HepG2 (cell line): ENCODE measurements around the gene SLC2A8. TPM values are rescaled to one million over a fixed set of nuclear protein-coding genes. Genes with fewer than 3 reads are reported as not detected.

ENCODE experiments used
- ATAC-seq: fragments of 200-7000 bp; cut with Tn5 transposase; 3 replicates; pipeline ENCODE4 v1.9.1; 2020; ENCODE audit warnings: mild to moderate bottlenecking, moderate library complexity
- BruUV-seq: library from RNA; stranded (reverse); fragments of 400-500 nt; replicated peaks from 2 replicates; lab custom pipeline; 2021; lab: Mats Ljungman, UMichigan
- CTCF ChIA-PET: fragments of 300-600 bp; formaldehyde crosslinking; extraction: SDS; loops from one replicate; lab custom pipeline; 2021; ENCODE audit warnings: low total read pairs, inconsistent platforms, low intra/inter-chr PET ratio; lab: Yijun Ruan, JAX
- POLR2A ChIA-PET: fragments of 350-600 bp; sonication (Branson Sonifier 250); formaldehyde crosslinking; loops from one replicate; lab custom pipeline; 2020; ENCODE audit warnings: antibody characterized with exemption, inconsistent platforms; lab: Yijun Ruan, JAX
- DNase-seq: peaks from one replicate; pipeline ENCODE4 v3.0.0-alpha.2; 2015; ENCODE audit warnings: low spot score
- FAIRE-seq: peaks from 3 replicates; lab custom pipeline; 2011; peaks lifted over from hg19 to GRCh38; lab: Jason Lieb, UNC
- H2AFZ ChIP-seq: one replicate; pipeline ENCODE4 v1.6.1; 2011; ENCODE audit warnings: low read length, inconsistent platforms
- H3K27ac ChIP-seq: fragments of 300-600 bp; 3 replicates; pipeline ENCODE4 v1.8.0; 2011; ENCODE audit warnings: mixed run types, mild to moderate bottlenecking, mixed read lengths, low read length, inconsistent platforms; ENCODE audit not compliant: insufficient read depth; ENCODE audit errors: extremely low read length
- H3K27me3 ChIP-seq, 2 experiments: fragments of 200-600 bp in 1 of 2; 2 replicates in 1 of 2; 3 replicates in 1 of 2; pipeline versions ENCODE4 v1.6.0 to v1.8.0; 2011; ENCODE audit warnings: low read length in 2 of 2, mild to moderate bottlenecking in 2 of 2, moderate library complexity in 2 of 2, inconsistent platforms in 1 of 2; ENCODE audit not compliant: insufficient read depth in 2 of 2, control insufficient read depth in 1 of 2
- H3K36me3 ChIP-seq, 2 experiments: fragments of 200-600 bp in 1 of 2; replicated peaks in 1 of 2; 2 replicates in 1 of 2; 3 replicates in 1 of 2; pipeline versions ENCODE4 v1.5.1 to v1.8.0; 2011; ENCODE audit warnings: low read length in 2 of 2, inconsistent platforms in 1 of 2; ENCODE audit not compliant: insufficient read depth in 2 of 2, control insufficient read depth in 1 of 2
- H3K4me1 ChIP-seq: 2 replicates; pipeline ENCODE4 v1.5.1; 2012; ENCODE audit warnings: low read length, inconsistent platforms; ENCODE audit not compliant: insufficient read depth
- H3K4me2 ChIP-seq: 2 replicates; pipeline ENCODE4 v1.6.0; 2011; ENCODE audit warnings: low read depth, low read length, inconsistent platforms
- H3K4me3 ChIP-seq, 3 experiments: fragments of 200-600 bp in 1 of 3; sonication (generic), shearing (Covaris generic) in 1 of 3; replicated peaks in 1 of 3; 2 replicates each; pipeline ENCODE4 v1.5.1; 2011 to 2016; ENCODE audit warnings: low read length in 3 of 3, inconsistent platforms in 2 of 3, low read depth in 2 of 3, mild to moderate bottlenecking in 2 of 3, control low read depth in 1 of 3, mixed read lengths in 1 of 3; ENCODE audit not compliant: insufficient read depth in 1 of 3
- H3K79me2 ChIP-seq: one replicate; pipeline ENCODE4 v1.6.1; 2011; ENCODE audit warnings: low read length, inconsistent platforms; ENCODE audit not compliant: insufficient read depth
- H3K9ac ChIP-seq: 2 replicates; pipeline ENCODE4 v1.6.0; 2011; ENCODE audit warnings: mild to moderate bottlenecking, low read depth, low read length, inconsistent platforms; ENCODE audit not compliant: insufficient read depth
- H3K9me3 ChIP-seq: 2 replicates; pipeline ENCODE4 v1.5.1; 2012; ENCODE audit warnings: mild to moderate bottlenecking, low read length
- H4K20me1 ChIP-seq: 2 replicates; pipeline ENCODE4 v1.6.0; 2011; ENCODE audit warnings: inconsistent platforms, mild to moderate bottlenecking, low read length, moderate library complexity; ENCODE audit not compliant: insufficient read depth
- ARHGAP35 ChIP-seq: sonication (generic); formaldehyde crosslinking; IDR thresholded peaks from 2 replicates; pipeline ENCODE4 v1.9.0; 2022; ENCODE audit warnings: mild to moderate bottlenecking, inconsistent platforms, moderate library complexity, missing genetic modification reagents, borderline replicate concordance
- FOXK2 ChIP-seq: fragments of 450-650 bp; IDR thresholded peaks from 2 replicates; pipeline ENCODE4 v1.6.1; 2016
- GATAD2A ChIP-seq: IDR thresholded peaks from 2 replicates; pipeline ENCODE4 v1.6.1; 2016
- HOMEZ ChIP-seq: IDR thresholded peaks from 2 replicates; pipeline ENCODE4 v1.6.1; 2016; ENCODE audit warnings: low read depth
- KDM2A ChIP-seq: sonication (generic); formaldehyde crosslinking; IDR thresholded peaks from 2 replicates; pipeline ENCODE4 v1.4.0; 2020; ENCODE audit warnings: low read depth, missing genetic modification reagents, borderline replicate concordance
- PAX8 ChIP-seq: sonication (generic); formaldehyde crosslinking; IDR thresholded peaks from 2 replicates; pipeline ENCODE4 v1.8.0; 2022; ENCODE audit warnings: mild to moderate bottlenecking, missing genetic modification reagents, borderline replicate concordance
- SSRP1 ChIP-seq: IDR thresholded peaks from 2 replicates; pipeline ENCODE4 v1.6.1; 2016; ENCODE audit warnings: control low read depth
- TCF12 ChIP-seq, 2 experiments: fragments of 450-650 bp in 1 of 2; sonication (generic) in 1 of 2; formaldehyde crosslinking in 1 of 2; IDR thresholded peaks; 2 replicates each; pipeline versions ENCODE4 v1.6.1 to v1.8.0; 2017 to 2022; ENCODE audit warnings: antibody characterized with exemption in 1 of 2, mild to moderate bottlenecking in 1 of 2, missing genetic modification reagents in 1 of 2, moderate library complexity in 1 of 2
- ZBTB1 ChIP-seq: sonication (generic); formaldehyde crosslinking; IDR thresholded peaks from 2 replicates; pipeline ENCODE4 v1.4.0; 2020; ENCODE audit warnings: missing genetic modification reagents, borderline replicate concordance
- ZNF776 ChIP-seq: sonication (generic); formaldehyde crosslinking; IDR thresholded peaks from 2 replicates; pipeline ENCODE4 v1.4.0; 2020; ENCODE audit warnings: mild to moderate bottlenecking, missing genetic modification reagents
- WGBS: methylation state at CpG from one replicate; pipeline ENCODE4 v1.1.6; 2017; ENCODE audit warnings: low lambda C conversion rate; 5-methylcytosine and 5-hydroxymethylcytosine counted together
- in situ Hi-C: cut with HindIII; loops from 2 replicates; pipeline ENCODE4 v1.10.0; 2017; ENCODE audit warnings: low pct_unique_long_range_greater_than_20kb; ENCODE audit not compliant: extremely low pct_ligation_motif_present
- intact Hi-C: fragments of 100-400 bp; cut with micrococcal nuclease; formaldehyde crosslinking; loops from one replicate; pipeline ENCODE4 v1.10.0; 2022; ENCODE audit not compliant: unreplicated experiment
- polyA plus RNA-seq, 8 experiments: library from polyadenylated mRNA; depleted of rRNA in 3 of 8; stranded (reverse) in 7 of 8; unstranded in 1 of 8; fragments of >200 nt; fragmentation: Illumina TruSeq in 4 of 8; extraction: Trizol in 4 of 8; gene quantifications; 2 replicates each; pipeline versions ENCODE4 v1.2.1 to v1.2.3, GENCODE V29; 2011 to 2016; ENCODE audit warnings: low read depth in 4 of 8, missing spikeins in 1 of 8, mixed read lengths in 1 of 8; ENCODE audit not compliant: insufficient read depth in 1 of 8
- total RNA-seq, 5 experiments: library from RNA; depleted of rRNA; stranded (reverse); fragments of >200 nt; fragmentation: Illumina TruSeq; extraction: Trizol; gene quantifications; 2 replicates each; pipeline ENCODE4 v1.2.3, GENCODE V29; 2016; ENCODE audit warnings: low read depth in 1 of 5
- TF ChIP-seq, protein P1 (sequence below): sonication (generic); formaldehyde crosslinking; IDR thresholded peaks from 2 replicates; pipeline ENCODE4 v1.5.1; 2020; ENCODE audit warnings: mild to moderate bottlenecking, missing genetic modification reagents, borderline replicate concordance
- TF ChIP-seq, protein P2 (sequence below), 2 experiments: sonication (generic) in 1 of 2; formaldehyde crosslinking in 1 of 2; IDR thresholded peaks; 2 replicates each; pipeline versions ENCODE4 v1.4.0 to v1.6.1; 2018 to 2020; ENCODE audit warnings: missing genetic modification reagents in 2 of 2, borderline replicate concordance in 1 of 2, low read depth in 1 of 2, mild to moderate bottlenecking in 1 of 2, missing biosample characterization in 1 of 2

SLC2A8 gene
- total and polyA plus RNA-seq, 2 of the 13 experiments (the other 11 are each of a cell fraction or from before 2014, with no cell fraction given): 22.6 to 48.6 TPM

DNA sequence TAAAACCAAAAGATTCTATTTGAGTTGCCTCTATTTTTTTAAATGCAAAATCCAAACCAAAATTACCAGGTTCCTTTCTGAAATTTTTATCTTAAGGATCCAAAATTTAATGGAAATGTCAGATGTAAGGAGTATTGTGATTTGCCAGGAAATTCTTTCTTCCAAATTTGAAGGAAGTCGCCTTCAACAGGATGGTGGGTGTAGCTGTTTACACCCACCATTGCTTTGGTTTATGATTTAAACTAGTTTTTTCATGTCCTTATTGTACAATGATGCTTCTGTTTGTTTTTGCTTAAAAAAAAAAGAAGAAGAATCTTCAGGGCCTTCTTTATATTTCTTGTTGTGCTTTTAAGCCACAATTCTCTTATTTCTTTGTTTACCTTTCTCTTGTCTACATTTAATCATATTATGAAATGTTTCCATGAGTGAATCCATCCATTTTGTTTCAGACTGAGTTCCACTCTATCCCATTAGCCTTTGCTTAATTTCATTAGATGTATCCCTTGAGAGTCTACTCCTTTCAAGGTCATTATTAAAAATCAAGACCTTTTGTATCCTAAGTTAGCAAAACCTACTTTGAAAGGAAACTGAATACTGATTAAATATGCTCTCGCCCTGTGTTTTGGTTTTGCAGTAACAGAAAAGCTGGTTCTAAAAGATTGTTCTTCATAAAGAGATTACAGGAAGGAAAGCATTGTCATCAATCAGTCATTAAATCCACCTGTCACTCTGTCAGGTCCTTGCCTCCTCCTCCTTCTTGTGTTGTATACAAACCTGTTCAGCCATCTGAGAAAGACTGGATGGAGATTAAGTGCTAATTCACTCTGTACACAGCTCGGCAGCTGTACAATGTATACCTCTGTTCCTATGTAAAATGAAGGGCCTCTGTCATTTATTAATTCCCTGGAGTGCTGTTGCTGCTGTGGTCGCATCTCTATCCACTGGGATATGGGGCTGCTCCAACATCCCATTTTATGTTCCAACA lies 45.5 kb upstream of the SLC2A8 start:
- DNase-seq (no peak), FAIRE-seq (no peak), ATAC-seq (no peak)
- no TSS peak for BruUV-seq
- WGBS: 94% methylated on average over 4 of the region's 4 CpGs
- intact Hi-C loops (no loop called here), in situ Hi-C loops (no loop called here)
- Histone ChIP-seq H3K9ac (no peak overlapping the region), H3K27me3 (no peaks in the 10 kb centered on the region), H3K4me3 (no peak overlapping the region), H3K36me3 (0 out of 5 replicates have a peak, but pooled peaks cover 0 to 4% of the 10 kb centered on the region in 2 experiments), H3K27ac (no peak overlapping the region), H3K4me1 (no peaks in the 10 kb centered on the region), H2AFZ (no peak overlapping the region), H3K79me2 (no peaks in the 10 kb centered on the region), H4K20me1 (no peaks in the 10 kb centered on the region), H3K4me2 (no peak overlapping the region), H3K9me3 (no peaks in the 10 kb centered on the region)
- POLR2A ChIA-PET: interaction anchor here (0.8 kb wide), 1 partner anchor 46 kb away, joined by 3 read pairs; the partner anchor contains the start of gene SLC2A8
- CTCF ChIA-PET: no interaction called here
- TF ChIP-seq ZBTB1 (no peak), TCF12 (IDR thresholded peaks at IDR 0.05) (no peak), TCF12 (CRISPR knock-in tag; IDR thresholded peaks at IDR 0.05) (no peak)

DNA sequence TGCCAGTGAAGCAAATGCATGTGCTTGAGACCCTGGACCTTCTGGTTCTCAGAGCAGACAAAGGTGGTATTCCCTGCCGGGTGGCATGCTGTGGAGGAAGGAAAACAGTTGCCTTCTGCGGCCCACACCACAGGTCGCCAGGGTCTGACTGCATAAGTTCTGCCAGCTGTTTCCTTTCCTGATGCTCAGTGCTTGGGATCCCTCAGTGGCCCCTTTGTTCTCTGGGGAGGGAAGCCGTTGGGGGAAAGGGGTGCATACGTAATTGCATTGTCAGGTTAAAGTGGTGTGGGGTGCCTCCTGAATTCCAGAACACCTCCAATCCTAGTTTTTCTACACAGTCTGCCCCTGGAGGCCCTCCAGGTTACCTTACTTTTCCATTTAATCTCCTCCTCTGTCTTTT lies 43.1 kb upstream of the SLC2A8 start:
- no peak overlapping the region for H3K9ac ChIP-seq
- ChIA-PET POLR2A (no interaction called here), CTCF (no interaction called here)
- 87% methylated on average over 3 of the region's 5 CpGs for WGBS
- no peaks in the 10 kb centered on the region for H4K20me1 ChIP-seq
- H3K36me3 ChIP-seq: peaks cover 0 to 4% of the 10 kb centered on the region in 2 experiments; a peak in 1 of 5 replicates
- no peaks in the 10 kb centered on the region for H3K9me3 ChIP-seq
- BruUV-seq: no TSS peak
- in situ Hi-C loops (no loop called here), intact Hi-C loops (no loop called here)
- H2AFZ ChIP-seq: no peak overlapping the region
- no peak overlapping the region for H3K27ac ChIP-seq
- H3K4me1 ChIP-seq: no peaks in the 10 kb centered on the region
- H3K4me2 ChIP-seq: no peak overlapping the region
- DNase-seq (no peak), ATAC-seq (no peak), FAIRE-seq (no peak)
- H3K4me3 ChIP-seq: no peak overlapping the region
- no peaks in the 10 kb centered on the region for H3K79me2 ChIP-seq
- no peaks in the 10 kb centered on the region for H3K27me3 ChIP-seq
- TF ChIP-seq KDM2A (no peak), ARHGAP35 (CRISPR knock-in tag) (no peak), GATAD2A (CRISPR knock-in tag) (no peak), ZNF776 (CRISPR knock-in tag) (no peak), HOMEZ (CRISPR knock-in tag) (no peak), PAX8 (CRISPR knock-in tag) (no peak), FOXK2 (no peak), SSRP1 (CRISPR knock-in tag) (no peak)
- TF ChIP-seq, protein P1, sequence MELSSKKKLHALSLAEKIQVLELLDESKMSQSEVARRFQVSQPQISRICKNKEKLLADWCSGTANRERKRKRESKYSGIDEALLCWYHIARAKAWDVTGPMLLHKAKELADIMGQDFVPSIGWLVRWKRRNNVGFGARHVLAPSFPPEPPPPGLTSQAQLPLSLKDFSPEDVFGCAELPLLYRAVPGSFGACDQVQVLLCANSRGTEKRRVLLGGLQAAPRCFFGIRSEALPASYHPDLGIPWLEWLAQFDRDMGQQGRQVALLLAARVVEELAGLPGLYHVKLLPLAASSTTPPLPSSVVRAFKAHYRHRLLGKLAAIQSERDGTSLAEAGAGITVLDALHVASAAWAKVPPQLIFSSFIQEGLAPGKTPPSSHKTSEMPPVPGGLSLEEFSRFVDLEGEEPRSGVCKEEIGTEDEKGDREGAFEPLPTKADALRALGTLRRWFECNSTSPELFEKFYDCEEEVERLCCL: no peak
- TF ChIP-seq, protein P2, sequence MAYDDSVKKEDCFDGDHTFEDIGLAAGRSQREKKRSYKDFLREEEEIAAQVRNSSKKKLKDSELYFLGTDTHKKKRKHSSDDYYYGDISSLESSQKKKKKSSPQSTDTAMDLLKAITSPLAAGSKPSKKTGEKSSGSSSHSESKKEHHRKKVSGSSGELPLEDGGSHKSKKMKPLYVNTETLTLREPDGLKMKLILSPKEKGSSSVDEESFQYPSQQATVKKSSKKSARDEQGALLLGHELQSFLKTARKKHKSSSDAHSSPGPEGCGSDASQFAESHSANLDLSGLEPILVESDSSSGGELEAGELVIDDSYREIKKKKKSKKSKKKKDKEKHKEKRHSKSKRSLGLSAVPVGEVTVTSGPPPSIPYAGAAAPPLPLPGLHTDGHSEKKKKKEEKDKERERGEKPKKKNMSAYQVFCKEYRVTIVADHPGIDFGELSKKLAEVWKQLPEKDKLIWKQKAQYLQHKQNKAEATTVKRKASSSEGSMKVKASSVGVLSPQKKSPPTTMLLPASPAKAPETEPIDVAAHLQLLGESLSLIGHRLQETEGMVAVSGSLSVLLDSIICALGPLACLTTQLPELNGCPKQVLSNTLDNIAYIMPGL (CRISPR knock-in tag; IDR thresholded peaks at IDR 0.05; ENCODE audit: borderline replicate concordance in 1 of 2, low read depth in 1 of 2): no peak
